ENCODE results near the gene MYL6. TPM values are rescaled to one million over a fixed set of nuclear protein-coding genes. Genes with fewer than 3 reads are reported as not detected.
"Not testable (repeated sequence)": the region's sequence is repeated elsewhere in the genome, so short reads cannot be mapped to it uniquely, and the experiment has no call there.

The MYL6 gene
- 792 TPM for total RNA-seq
- long read RNA-seq, transcript MYL6-207 (6 exons, 655 nt), result minor isoform, 90 of 415 reads
- long read RNA-seq, transcript MYL6-218 (7 exons, 901 nt), result major isoform, 137 of 415 reads
- long read RNA-seq, transcript MYL6-219 (5 exons, 1,438 nt), result minor isoform, 25 of 415 reads
- long read RNA-seq, partial matches to known transcripts, result 91 of 415 reads
- long read RNA-seq, other reads (novel, unspliced or antisense), result 66 of 415 reads

GRCh38 chr12:56158029-56158925 lies at the start of gene MYL6:
Gene MYL6 (plus strand): TSS chr12:56158359. CDS start chr12:56158402, 43 bp downstream.
- DNase-seq (ENCODE audit: low spot score), result peak; percentile 99
- intact Hi-C loops (cut with DNase I), result loop anchor here (2.0 kb wide), 3 partner anchors 31 to 39 kb away; partner anchors contain the start of genes SMARCC2 and ZC3H10

- DNase-seq (ENCODE audit: low spot score), result no peak
- intact Hi-C loops (cut with DNase I), result loop anchor here (10.0 kb wide), 1 partner anchor 366 kb away; the partner anchor contains the start of gene GDF11
These were observed 47.6 kb upstream of the MYL6 start for GRCh38 chr12:56110571-56110970.

GRCh38 chr12:56114084-56114483 lies 44.1 kb upstream of the MYL6 start:
- intact Hi-C loops (cut with DNase I), result loop anchor here (10.0 kb wide), 1 partner anchor 369 kb away; the partner anchor contains the start of gene GDF11
- no peak for DNase-seq (ENCODE audit: low spot score)

GRCh38 chr12:56115329-56115728 lies 42.8 kb upstream of the MYL6 start:
- intact Hi-C loops (cut with DNase I), result loop anchor here (5.0 to 10.0 kb wide), 3 partner anchors 73 to 371 kb away; partner anchors contain the start of genes CNPY2, GDF11 and RPS26

GRCh38 chr12:56116267-56117081 lies 41.7 kb upstream of the MYL6 start, which contains the start of gene RPL41:
Gene RPL41 (plus strand): TSS chr12:56116633.
- intact Hi-C loops (cut with DNase I), result loop anchor here (1.0 to 10.0 kb wide), 4 partner anchors 12 to 372 kb away; partner anchors contain the start of genes CNPY2, GDF11, PA2G4 and RPS26
- DNase-seq (ENCODE audit: low spot score), result peak; percentile 96

More at GRCh38 chr12:56115329-56115728, 42.8 kb upstream of the MYL6 start:
- no peak for DNase-seq (ENCODE audit: low spot score)

- intact Hi-C loops (cut with DNase I), result loop anchor here (5.0 to 10.0 kb wide), 3 partner anchors 75 to 372 kb away; partner anchors contain the start of genes CNPY2, GDF11 and RPS26
- not testable (repeated sequence) for DNase-seq (ENCODE audit: low spot score)
These were observed 41.0 kb upstream of the MYL6 start for GRCh38 chr12:56117082-56117706.

- intact Hi-C loops (cut with DNase I), result loop anchor here (1.0 to 10.0 kb wide), 6 partner anchors 41 to 373 kb away; partner anchors contain the start of genes CNPY2, GDF11, MYL6 and NABP2
- DNase-seq (ENCODE audit: low spot score), result peak; percentile 98
These were observed 40.1 kb upstream of the MYL6 start, which contains the start of gene ZC3H10 for GRCh38 chr12:56117778-56118687. Gene ZC3H10 (plus strand): TSS chr12:56118266. CDS start chr12:56120563, 2,297 bp downstream.

GRCh38 chr12:56118688-56119357 lies 39.3 kb upstream of the MYL6 start:
- DNase-seq (ENCODE audit: low spot score), result no peak
- intact Hi-C loops (cut with DNase I), result loop anchor here (1.0 to 10.0 kb wide), 6 partner anchors 40 to 374 kb away; partner anchors contain the start of genes CNPY2, GDF11, MYL6 and NABP2

- peak; percentile 83 for DNase-seq (ENCODE audit: low spot score)
- intact Hi-C loops (cut with DNase I), result loop anchor here (2.0 to 10.0 kb wide), 5 partner anchors 39 to 375 kb away; partner anchors contain the start of genes CNPY2, GDF11, MYL6 and RPS26
These were observed 38.8 kb upstream of the MYL6 start for GRCh38 chr12:56119361-56119796.

GRCh38 chr12:56120158-56120846 lies 37.9 kb upstream of the MYL6 start:
- intact Hi-C loops (cut with DNase I), result loop anchor here (5.0 to 10.0 kb wide), 2 partner anchors 137 to 344 kb away; partner anchors contain the start of genes ANKRD52 and SPRYD4
- no peak for DNase-seq (ENCODE audit: low spot score)

- DNase-seq (ENCODE audit: low spot score), result no peak
- intact Hi-C loops (cut with DNase I), result loop anchor here (5.0 to 10.0 kb wide), 2 partner anchors 136 to 343 kb away; partner anchors contain the start of genes ANKRD52 and SPRYD4
These were observed 36.8 kb upstream of the MYL6 start for GRCh38 chr12:56121204-56121870.

GRCh38 chr12:56122637-56123036 lies 35.5 kb upstream of the MYL6 start:
- intact Hi-C loops (cut with DNase I), result loop anchor here (5.0 to 10.0 kb wide), 2 partner anchors 135 to 342 kb away; partner anchors contain the start of genes ANKRD52 and SPRYD4
- DNase-seq (ENCODE audit: low spot score), result no peak

- DNase-seq (ENCODE audit: low spot score), result no peak
- intact Hi-C loops (cut with DNase I), result loop anchor here (5.0 to 10.0 kb wide), 2 partner anchors 133 to 341 kb away; partner anchors contain the start of genes ANKRD52 and SPRYD4
These were observed 34.0 kb upstream of the MYL6 start for GRCh38 chr12:56124133-56124532.

GRCh38 chr12:56126732-56127239 lies 31.4 kb upstream of the MYL6 start:
- DNase-seq (ENCODE audit: low spot score), result no peak
- intact Hi-C loops (cut with DNase I), result loop anchor here (1.0 to 10.0 kb wide), 3 partner anchors 32 to 338 kb away; partner anchors contain the start of genes MYL6, SMARCC2 and SPRYD4

- intact Hi-C loops (cut with DNase I), result loop anchor here (2.0 to 10.0 kb wide), 2 partner anchors 31 to 337 kb away; partner anchors contain the start of genes MYL6 and SPRYD4
- DNase-seq (ENCODE audit: low spot score), result no peak
These were observed 30.7 kb upstream of the MYL6 start for GRCh38 chr12:56127485-56127887.

Measured in cardiac septum (tissue), 1 donor.